ENCODE results near the gene PATE1. TPM values are rescaled to one million over a fixed set of nuclear protein-coding genes. Genes with fewer than 3 reads are reported as not detected.

PATE1 gene
- total and polyA plus RNA-seq, 4 donors, result not detected

DNA sequence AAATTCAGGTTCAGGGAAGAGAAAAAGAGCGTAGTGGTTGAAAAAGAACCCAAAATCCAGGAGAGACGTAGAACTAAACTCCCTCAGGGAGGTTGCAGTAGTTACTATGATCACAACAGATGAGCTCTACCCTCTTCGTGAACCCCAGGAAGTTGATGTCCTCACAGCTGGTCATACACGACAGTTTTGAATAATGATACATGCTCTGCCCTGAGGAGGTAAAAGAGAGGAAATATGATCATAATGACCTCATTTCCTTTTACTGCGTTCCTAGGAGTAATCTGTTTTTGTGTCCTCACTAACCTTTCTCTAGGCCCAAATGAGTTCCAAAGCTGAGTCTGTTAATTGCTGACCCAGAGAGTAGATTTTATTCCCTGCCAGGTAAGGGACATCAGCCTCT lies 31.2 kb downstream of the PATE1 start:
- H3K27me3 ChIP-seq (ENCODE audit: control insufficient read depth in 1 of 2, insufficient read depth in 2 of 2, low read length in 1 of 2), result no peaks in the 10 kb centered on the region
- H3K4me1 ChIP-seq (ENCODE audit: control insufficient read depth in 1 of 2, insufficient read depth in 2 of 2, low read length in 2 of 2), result no peaks in the 10 kb centered on the region
- H3K27ac ChIP-seq (ENCODE audit: low read depth in 1 of 2, low read length in 2 of 2), result no peak overlapping the region
- WGBS, 2 donors, result 49 to 64% methylated on average over 5 of the region's 5 CpGs
- DNase-seq (no peak), ATAC-seq (ENCODE audit: low FRiP score) (no peak)
- no peak overlapping the region for H3K4me3 ChIP-seq (ENCODE audit: low read length in 2 of 2)
- H3K36me3 ChIP-seq (ENCODE audit: control insufficient read depth in 1 of 2, insufficient read depth in 2 of 2, low read length in 1 of 2), result no peaks in the 10 kb centered on the region
- H3K9me3 ChIP-seq (ENCODE audit: control insufficient read depth, low read length), result no peaks in the 10 kb centered on the region
- intact Hi-C loops (cut with DNase I), result no loop called here

DNA sequence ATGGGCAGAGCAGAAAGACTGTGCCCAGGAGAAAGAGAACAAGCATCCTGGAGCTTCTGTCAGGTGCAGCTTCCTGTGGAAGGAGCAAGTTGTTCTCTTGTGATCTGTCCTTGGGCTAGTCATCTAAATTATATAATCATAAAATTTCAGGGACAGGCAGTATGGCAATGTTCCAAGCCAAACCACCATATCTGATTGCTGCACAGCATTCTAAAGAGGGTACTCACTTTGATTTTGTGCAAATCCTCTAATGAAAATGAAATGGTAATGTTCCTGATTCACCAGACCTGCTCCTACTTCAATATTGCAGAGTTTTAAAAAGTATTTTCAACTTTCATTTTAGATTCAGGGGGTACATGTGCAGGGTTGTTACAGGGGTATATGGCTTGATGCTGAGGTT lies 32.6 kb downstream of the PATE1 start, which contains the start of gene PATE2:
PATE2 (minus strand) TSS at position 101 of the 400 bp plus-strand sequence; CDS start at position 46, 55 bp downstream.
- DNase-seq (no peak), ATAC-seq (ENCODE audit: low FRiP score) (peak; percentile 33)
- Histone ChIP-seq H3K36me3 (ENCODE audit: control insufficient read depth in 1 of 2, insufficient read depth in 2 of 2, low read length in 1 of 2) (no peaks in the 10 kb centered on the region), H3K4me3 (ENCODE audit: low read length in 2 of 2) (no peak within 1 kb of the TSS), H3K4me1 (ENCODE audit: control insufficient read depth in 1 of 2, insufficient read depth in 2 of 2, low read length in 2 of 2) (no peaks in the 10 kb centered on the region), H3K9me3 (ENCODE audit: control insufficient read depth, low read length) (no peaks in the 10 kb centered on the region), H3K27me3 (ENCODE audit: control insufficient read depth in 1 of 2, insufficient read depth in 2 of 2, low read length in 1 of 2) (no peaks in the 10 kb centered on the region), H3K27ac (ENCODE audit: low read depth in 1 of 2, low read length in 2 of 2) (no peak within 1 kb of the TSS)
- intact Hi-C loops (cut with DNase I), result no loop called here

DNA sequence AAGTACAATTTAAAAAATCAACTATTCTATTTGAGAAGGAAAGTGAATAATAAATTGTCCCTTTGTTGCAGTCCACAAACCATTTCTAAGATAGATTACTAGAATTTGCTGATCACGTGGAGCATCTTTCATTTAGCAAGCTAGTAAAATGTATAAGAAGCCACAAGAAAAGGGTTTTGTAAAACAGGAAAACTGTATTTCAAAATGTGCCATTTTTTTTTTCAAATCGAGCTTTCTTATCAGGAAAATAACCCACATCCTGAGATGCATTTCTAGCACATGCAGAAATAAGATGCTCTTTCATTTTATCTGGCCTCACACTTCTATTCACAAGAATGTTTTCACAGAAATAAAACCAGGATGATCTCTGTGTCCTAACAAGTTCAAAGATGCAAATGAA lies 38.6 kb downstream of the PATE1 start:
- WGBS, 2 donors, result 54 to 56% methylated on average over 2 of the region's 2 CpGs
- Histone ChIP-seq H3K27ac (ENCODE audit: low read depth in 1 of 2, low read length in 2 of 2) (no peak overlapping the region), H3K27me3 (ENCODE audit: control insufficient read depth in 1 of 2, insufficient read depth in 2 of 2, low read length in 1 of 2) (no peaks in the 10 kb centered on the region), H3K4me3 (ENCODE audit: low read length in 2 of 2) (no peak overlapping the region), H3K4me1 (ENCODE audit: control insufficient read depth in 1 of 2, insufficient read depth in 2 of 2, low read length in 2 of 2) (no peaks in the 10 kb centered on the region), H3K36me3 (ENCODE audit: control insufficient read depth in 1 of 2, insufficient read depth in 2 of 2, low read length in 1 of 2) (no peaks in the 10 kb centered on the region), H3K9me3 (ENCODE audit: control insufficient read depth, low read length) (peaks cover 2% of the 10 kb centered on the region)
- DNase-seq, result no peak
- no peak for ATAC-seq (ENCODE audit: low FRiP score)
- intact Hi-C loops (cut with DNase I), result no loop called here

DNA sequence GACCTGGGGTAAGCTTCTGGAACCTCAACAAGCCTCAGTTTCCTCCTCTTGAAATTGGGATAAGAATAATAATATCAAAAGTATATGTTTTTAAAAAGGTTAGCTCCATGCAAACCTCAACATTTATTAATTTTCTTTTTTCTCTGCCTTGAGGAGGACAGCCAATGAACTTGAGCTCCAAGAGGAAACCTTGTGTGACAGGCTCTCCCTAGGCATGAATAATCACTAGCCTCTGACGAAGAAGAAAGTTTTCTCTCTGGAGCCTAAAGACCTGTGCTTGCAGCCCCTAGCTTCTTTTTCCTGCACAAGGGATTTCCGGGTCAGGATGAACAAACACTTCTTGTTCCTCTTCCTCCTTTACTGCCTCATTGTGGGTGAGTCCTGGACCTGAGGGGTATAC lies 41.7 kb downstream of the PATE1 start, which contains the start of gene PATE3:
PATE3 (plus strand) TSS at position 301 of the 400 bp plus-strand sequence; CDS start at position 326, 25 bp downstream.
- Histone ChIP-seq H3K27me3 (ENCODE audit: control insufficient read depth in 1 of 2, insufficient read depth in 2 of 2, low read length in 1 of 2) (no peaks in the 10 kb centered on the region), H3K4me3 (ENCODE audit: low read length in 2 of 2) (no peak within 1 kb of the TSS), H3K9me3 (ENCODE audit: control insufficient read depth, low read length) (peaks cover 7% of the 10 kb centered on the region), H3K36me3 (ENCODE audit: control insufficient read depth in 1 of 2, insufficient read depth in 2 of 2, low read length in 1 of 2) (no peaks in the 10 kb centered on the region), H3K27ac (ENCODE audit: low read depth in 1 of 2, low read length in 2 of 2) (no peak within 1 kb of the TSS), H3K4me1 (ENCODE audit: control insufficient read depth in 1 of 2, insufficient read depth in 2 of 2, low read length in 2 of 2) (no peaks in the 10 kb centered on the region)
- 48 to 61% methylated on average over 2 of the region's 2 CpGs for WGBS, 2 donors
- DNase-seq (no peak), ATAC-seq (ENCODE audit: low FRiP score) (no peak)
- intact Hi-C loops (cut with DNase I), result no loop called here

DNA sequence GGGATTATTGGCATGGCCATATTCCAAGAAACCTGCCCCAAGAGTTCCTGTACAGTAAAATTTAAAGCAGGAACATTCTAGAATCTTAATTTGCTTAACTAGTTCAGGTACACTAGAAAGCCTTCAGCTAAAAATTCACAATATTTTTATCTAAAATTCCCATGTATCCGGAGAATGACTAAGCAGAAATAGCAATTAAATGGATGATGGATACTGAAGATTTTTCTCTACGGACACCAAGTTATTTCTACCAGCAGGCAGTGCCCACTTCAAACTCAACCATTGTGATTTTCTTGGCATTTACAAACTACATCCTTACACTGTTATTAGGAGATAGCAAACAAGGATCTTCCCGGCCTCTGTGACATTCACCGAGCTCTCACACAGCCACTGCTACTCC lies 44.7 kb downstream of the PATE1 start:
- 91% methylated on average over 4 of the region's 4 CpGs for WGBS, 2 donors
- H3K27ac ChIP-seq (ENCODE audit: low read depth in 1 of 2, low read length in 2 of 2), result no peak overlapping the region
- intact Hi-C loops (cut with DNase I), result no loop called here
- H3K27me3 ChIP-seq (ENCODE audit: control insufficient read depth in 1 of 2, insufficient read depth in 2 of 2, low read length in 1 of 2), result no peaks in the 10 kb centered on the region
- no peak overlapping the region for H3K4me3 ChIP-seq (ENCODE audit: low read length in 2 of 2)
- peaks cover 5% of the 10 kb centered on the region for H3K9me3 ChIP-seq (ENCODE audit: control insufficient read depth, low read length)
- H3K4me1 ChIP-seq (ENCODE audit: control insufficient read depth in 1 of 2, insufficient read depth in 2 of 2, low read length in 2 of 2), result no peaks in the 10 kb centered on the region
- no peaks in the 10 kb centered on the region for H3K36me3 ChIP-seq (ENCODE audit: control insufficient read depth in 1 of 2, insufficient read depth in 2 of 2, low read length in 1 of 2)
- ATAC-seq (ENCODE audit: low FRiP score), result no peak
- DNase-seq, result no peak

DNA sequence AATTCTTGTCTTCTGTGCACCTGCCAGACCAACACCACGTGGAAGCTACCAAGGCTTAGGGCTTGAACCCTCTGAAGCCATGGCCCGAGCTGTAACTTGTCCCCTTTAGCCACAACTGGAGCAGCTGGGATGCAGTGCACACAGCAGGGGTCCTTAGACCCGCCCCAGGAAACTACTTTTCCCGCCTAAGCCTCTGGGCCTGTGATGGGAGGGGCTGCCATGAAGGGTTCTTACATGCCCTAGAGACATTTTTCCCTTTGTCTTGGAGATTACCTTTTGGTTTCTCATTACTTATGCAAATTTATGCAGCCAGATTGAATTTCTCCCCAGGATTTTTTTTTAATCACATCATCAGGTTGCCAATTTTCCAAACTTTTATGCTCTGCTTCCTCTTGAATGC lies 51.6 kb downstream of the PATE1 start:
- H3K27me3 ChIP-seq (ENCODE audit: control insufficient read depth in 1 of 2, insufficient read depth in 2 of 2, low read length in 1 of 2), result no peaks in the 10 kb centered on the region
- WGBS, 2 donors, result 39 to 53% methylated on average over 4 of the region's 4 CpGs
- H3K27ac ChIP-seq (ENCODE audit: low read depth in 1 of 2, low read length in 2 of 2), result no peak overlapping the region
- DNase-seq (no peak), ATAC-seq (ENCODE audit: low FRiP score) (no peak)
- no peak overlapping the region for H3K4me3 ChIP-seq (ENCODE audit: low read length in 2 of 2)
- H3K36me3 ChIP-seq (ENCODE audit: control insufficient read depth in 1 of 2, insufficient read depth in 2 of 2, low read length in 1 of 2), result no peaks in the 10 kb centered on the region
- intact Hi-C loops (cut with DNase I), result no loop called here
- H3K9me3 ChIP-seq (ENCODE audit: control insufficient read depth, low read length), result peaks cover 8% of the 10 kb centered on the region
- no peaks in the 10 kb centered on the region for H3K4me1 ChIP-seq (ENCODE audit: control insufficient read depth in 1 of 2, insufficient read depth in 2 of 2, low read length in 2 of 2)

Other genes with a start within 250 kb of the PATE1 start
- 10 to 100 TPM; 47.1 to 50.1 TPM for gene EI24, start 176.8 kb upstream of the PATE1 start, total RNA-seq
- gene EI24, start 176.8 kb upstream of the PATE1 start, polyA plus RNA-seq, result 10 to 100 TPM; 55.4 to 59.7 TPM
- gene STT3A, start 153.4 kb upstream of the PATE1 start, total RNA-seq, result 100 to 1,000 TPM; 105 to 112 TPM
- gene STT3A, start 153.4 kb upstream of the PATE1 start, polyA plus RNA-seq, result 10 to 100 TPM; 19.8 to 61.4 TPM
- gene CHEK1, start 121.1 kb upstream of the PATE1 start, total RNA-seq, result 1 to 10 TPM; 4.3 to 6.2 TPM
- 1 to 10 TPM; 2.1 to 2.7 TPM for gene CHEK1, start 121.1 kb upstream of the PATE1 start, polyA plus RNA-seq
- not detected for gene ACRV1, start 65.4 kb upstream of the PATE1 start, total RNA-seq
- not detected for gene ACRV1, start 65.4 kb upstream of the PATE1 start, polyA plus RNA-seq
- not detected for gene PATE2, start 32.5 kb downstream of the PATE1 start, total RNA-seq
- not detected for gene PATE2, start 32.5 kb downstream of the PATE1 start, polyA plus RNA-seq
- gene PATE3, start 41.8 kb downstream of the PATE1 start, total RNA-seq, result not detected
- not detected for gene PATE3, start 41.8 kb downstream of the PATE1 start, polyA plus RNA-seq
- not detected for gene PATE4, start 87.0 kb downstream of the PATE1 start, total RNA-seq
- gene PATE4, start 87.0 kb downstream of the PATE1 start, polyA plus RNA-seq, result under 1 TPM in 1 of 2 donors, not detected in 1; 0.50 TPM
- 1 to 10 TPM; 3.3 to 3.6 TPM for gene HYLS1, start 141.4 kb downstream of the PATE1 start, total RNA-seq
- gene HYLS1, start 141.4 kb downstream of the PATE1 start, polyA plus RNA-seq, result 1 to 10 TPM; 2.7 to 4.5 TPM
- 1 to 10 TPM; 8.8 to 9.4 TPM for gene PUS3, start 156.9 kb downstream of the PATE1 start, total RNA-seq
- 1 to 10 TPM; 8.0 to 8.1 TPM for gene PUS3, start 156.9 kb downstream of the PATE1 start, polyA plus RNA-seq
- gene DDX25, start 158.2 kb downstream of the PATE1 start, total RNA-seq, result under 1 TPM in 1 of 2 donors, not detected in 1; 0.30 TPM
- not detected for gene DDX25, start 158.2 kb downstream of the PATE1 start, polyA plus RNA-seq
- under 1 TPM in 1 of 2 donors, not detected in 1; 0.48 TPM for gene VSIG10L2, start 199.8 kb downstream of the PATE1 start, total RNA-seq
- gene VSIG10L2, start 199.8 kb downstream of the PATE1 start, polyA plus RNA-seq, result not detected

All from aorta (tissue), 5 donors.